Colonic mucosa (tissue), 4 donors: ENCODE measurements around the gene TMEM271. TPM values are rescaled to one million over a fixed set of nuclear protein-coding genes. Genes with fewer than 3 reads are reported as not detected.
"Not testable (repeated sequence)": the region's sequence is repeated elsewhere in the genome, so short reads cannot be mapped to it uniquely, and the experiment has no call there.

Experiments used
- DNase-seq: peaks from one replicate; pipeline ENCODE4 v3.0.0-alpha.2; 2020
- H3K27ac ChIP-seq: fragments of 200-600 bp; one replicate; pipeline ENCODE4 v1.8.0; 2021
- H3K27me3 ChIP-seq: fragments of 200-600 bp; one replicate; pipeline ENCODE4 v1.8.0; 2021
- H3K36me3 ChIP-seq: fragments of 200-600 bp; one replicate; pipeline ENCODE4 v1.8.0; 2021
- H3K4me1 ChIP-seq: fragments of 200-600 bp; one replicate; pipeline ENCODE4 v1.8.0; 2021; ENCODE audit warnings: mild to moderate bottlenecking
- H3K4me3 ChIP-seq: fragments of 200-600 bp; one replicate; pipeline ENCODE4 v1.8.0; 2021
- H3K9ac ChIP-seq, 2 donors: one replicate each; pipeline ENCODE4 v1.7.0; 2013; ENCODE audit warnings: control low read depth in 2 of 2, low read depth in 2 of 2, low read length in 2 of 2
- H3K9me3 ChIP-seq: fragments of 200-600 bp; one replicate; pipeline ENCODE4 v1.8.0; 2021
- CTCF ChIP-seq: fragments of 200-600 bp; IDR thresholded peaks from one replicate; pipeline ENCODE4 v1.8.0; 2022; ENCODE audit warnings: antibody characterized with exemption, mild to moderate bottlenecking
- intact Hi-C: fragments of 100-400 bp; cut with DNase I; formaldehyde crosslinking; loops from one replicate; pipeline ENCODE4 v1.14.1; 2022
- total RNA-seq, 2 donors: library from RNA; stranded (reverse); fragmentation: NEBNext Ultra II Directional in 1 of 2; extraction: Animal tissue kit (Norgen Biotek cat#: 25700) in 1 of 2; gene quantifications; one replicate each; pipeline ENCODE4 v1.2.1, GENCODE V29; 2021
- donor health status: healthy.
- donor health status: DM: no; HTN: no; CAD: no.
- donor health status: DM: no; HTN: no; CAD: no.

Gene TMEM271
- total RNA-seq, 2 donors from 2014 or later: not detected

- Histone ChIP-seq H3K36me3 (no peaks in the 10 kb centered on the region), H3K9ac (no peak overlapping the region), H3K4me1 (no peaks in the 10 kb centered on the region), H3K27me3 (no peaks in the 10 kb centered on the region), H3K9me3 (no peaks in the 10 kb centered on the region), H3K4me3 (no peak overlapping the region), H3K27ac (no peak overlapping the region)
- TF ChIP-seq CTCF: no peak
- intact Hi-C loops: no loop called here
- no peak for DNase-seq
These were observed 8.4 kb downstream of the TMEM271 start for GRCh38 chr4:567457-568350.

- no peaks in the 10 kb centered on the region for H3K27me3 ChIP-seq
- no peaks in the 10 kb centered on the region for H3K4me1 ChIP-seq
- no peak for DNase-seq
- no peak for TF ChIP-seq CTCF
- H3K4me3 ChIP-seq: no peak overlapping the region
- intact Hi-C loops: no loop called here
- H3K36me3 ChIP-seq: no peaks in the 10 kb centered on the region
- H3K9ac ChIP-seq: no peak overlapping the region
- H3K27ac ChIP-seq: no peak overlapping the region
- H3K9me3 ChIP-seq: no peaks in the 10 kb centered on the region
These were observed 9.4 kb downstream of the TMEM271 start for GRCh38 chr4:566508-567295.

GRCh38 chr4:566035-566434 is 10.1 kb downstream of the TMEM271 start:
- H3K27ac ChIP-seq: no peak overlapping the region
- no peak for TF ChIP-seq CTCF
- intact Hi-C loops: no loop called here
- no peaks in the 10 kb centered on the region for H3K36me3 ChIP-seq
- H3K9ac ChIP-seq: no peak overlapping the region
- no peak overlapping the region for H3K4me3 ChIP-seq
- H3K4me1 ChIP-seq: no peaks in the 10 kb centered on the region
- no peaks in the 10 kb centered on the region for H3K9me3 ChIP-seq
- no peaks in the 10 kb centered on the region for H3K27me3 ChIP-seq
- DNase-seq: no peak

GRCh38 chr4:565614-566013 is 10.5 kb downstream of the TMEM271 start:
- H3K27ac ChIP-seq, H3K27me3 ChIP-seq, H3K36me3 ChIP-seq, H3K4me1 ChIP-seq, intact Hi-C loops, H3K4me3 ChIP-seq, H3K9me3 ChIP-seq, DNase-seq, H3K9ac ChIP-seq: not testable (repeated sequence)

- H3K4me3 ChIP-seq, H3K27me3 ChIP-seq, H3K27ac ChIP-seq, H3K36me3 ChIP-seq, intact Hi-C loops, DNase-seq, H3K4me1 ChIP-seq, H3K9me3 ChIP-seq, H3K9ac ChIP-seq: not testable (repeated sequence)
These were observed 13.6 kb downstream of the TMEM271 start for GRCh38 chr4:562458-562857.

- Histone ChIP-seq H3K9ac (no peak overlapping the region), H3K4me3 (no peak overlapping the region), H3K27me3 (no peaks in the 10 kb centered on the region), H3K27ac (no peak overlapping the region), H3K9me3 (no peaks in the 10 kb centered on the region), H3K4me1 (no peaks in the 10 kb centered on the region), H3K36me3 (no peaks in the 10 kb centered on the region)
- intact Hi-C loops: no loop called here
- DNase-seq: no peak
- no peak for TF ChIP-seq CTCF
These were observed 14.7 kb downstream of the TMEM271 start for GRCh38 chr4:561426-561825.
